DND-41 (cell line): ENCODE data around the gene OSBPL3.

Experiments used
- ATAC-seq: fragments of 200-7000 bp; cut with Tn5 transposase; 3 replicates; pipeline ENCODE4 v1.9.1; 2021; ENCODE audit warnings: low read depth; ENCODE audit not compliant: insufficient read depth
- DNase-seq: peaks from one replicate; pipeline ENCODE4 v3.0.0-alpha.2; 2020
- H2AFZ ChIP-seq: 2 replicates; pipeline ENCODE4 v1.6.0; 2012; ENCODE audit warnings: low read depth, low read length
- H3K27ac ChIP-seq: 2 replicates; pipeline ENCODE4 v1.5.1; 2012; ENCODE audit warnings: low read length, inconsistent platforms
- H3K27me3 ChIP-seq: fragments of 200-600 bp; sonication (generic); 2 replicates; pipeline ENCODE4 v1.6.0; 2012; ENCODE audit warnings: low read length, mild to moderate bottlenecking, inconsistent platforms; ENCODE audit not compliant: insufficient read depth, poor library complexity
- H3K36me3 ChIP-seq: 2 replicates; pipeline ENCODE4 v1.5.1; 2012; ENCODE audit warnings: low read length, inconsistent platforms; ENCODE audit not compliant: insufficient read depth
- H3K4me1 ChIP-seq: 2 replicates; pipeline ENCODE4 v1.5.1; 2012; ENCODE audit warnings: mild to moderate bottlenecking, low read length; ENCODE audit not compliant: insufficient read depth
- H3K4me2 ChIP-seq: 2 replicates; pipeline ENCODE4 v1.6.0; 2012; ENCODE audit warnings: mild to moderate bottlenecking, moderate library complexity, low read length, inconsistent platforms; ENCODE audit not compliant: insufficient read depth
- H3K4me3 ChIP-seq, 2 experiments: fragments of 200-600 bp in 1 of 2; shearing (Covaris generic) in 1 of 2; 2 replicates each; pipeline ENCODE4 v1.5.1; 2012 to 2016; ENCODE audit warnings: inconsistent platforms in 2 of 2, low read length in 2 of 2, mild to moderate bottlenecking in 2 of 2, low read depth in 1 of 2, moderate library complexity in 1 of 2
- H3K79me2 ChIP-seq: 2 replicates; pipeline ENCODE4 v1.6.0; 2012; ENCODE audit warnings: low read length, inconsistent platforms; ENCODE audit not compliant: insufficient read depth
- H3K9ac ChIP-seq: 2 replicates; pipeline ENCODE4 v1.6.0; 2012; ENCODE audit warnings: low read depth, mild to moderate bottlenecking, inconsistent platforms, low read length, moderate library complexity
- H3K9me3 ChIP-seq: 2 replicates; pipeline ENCODE4 v1.5.1; 2012; ENCODE audit warnings: low read length, moderate library complexity, mild to moderate bottlenecking, inconsistent platforms; ENCODE audit not compliant: insufficient read depth, severe bottlenecking
- H4K20me1 ChIP-seq: 2 replicates; pipeline ENCODE4 v1.6.0; 2012; ENCODE audit warnings: low read length; ENCODE audit not compliant: insufficient read depth
- EZH2 ChIP-seq: IDR thresholded peaks from 3 replicates; pipeline ENCODE4 v1.6.1; 2012; ENCODE audit warnings: borderline replicate concordance, low read depth, mild to moderate bottlenecking, moderate library complexity, low read length, inconsistent platforms; ENCODE audit not compliant: severe bottlenecking
- TF ChIP-seq, protein P1 (sequence below): IDR thresholded peaks from 2 replicates; pipeline ENCODE4 v1.5.1; 2012; ENCODE audit warnings: borderline replicate concordance, low read length, moderate library complexity, mild to moderate bottlenecking; ENCODE audit not compliant: poor library complexity, severe bottlenecking; ENCODE audit errors: extremely low read depth

OSBPL3 gene

DNA sequence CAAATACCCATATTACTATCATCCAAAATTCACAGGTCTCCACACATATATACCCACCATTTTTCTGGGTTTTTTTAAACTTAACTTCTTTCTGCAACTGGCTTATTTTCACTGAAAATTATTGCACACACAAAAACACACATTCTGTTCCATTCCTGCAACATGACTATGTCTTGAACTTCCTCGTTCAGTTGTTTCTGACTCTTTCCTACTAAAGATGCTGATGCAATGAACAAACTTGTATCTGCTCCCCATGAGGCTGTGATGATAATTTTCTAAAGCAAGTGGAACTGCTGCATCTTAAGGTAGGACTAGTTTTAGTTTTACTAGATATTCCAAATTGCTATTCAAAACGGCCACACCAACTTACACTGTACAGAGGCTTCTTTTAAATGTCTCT lies 77.7 kb downstream of the OSBPL3 start:
- H3K9ac ChIP-seq = no peak overlapping the region
- H3K4me1 ChIP-seq = peaks cover 18% of the 10 kb centered on the region
- H3K9me3 ChIP-seq = no peaks in the 10 kb centered on the region
- ATAC-seq = no peak
- no peaks in the 10 kb centered on the region for H3K36me3 ChIP-seq
- TF ChIP-seq, protein P1, sequence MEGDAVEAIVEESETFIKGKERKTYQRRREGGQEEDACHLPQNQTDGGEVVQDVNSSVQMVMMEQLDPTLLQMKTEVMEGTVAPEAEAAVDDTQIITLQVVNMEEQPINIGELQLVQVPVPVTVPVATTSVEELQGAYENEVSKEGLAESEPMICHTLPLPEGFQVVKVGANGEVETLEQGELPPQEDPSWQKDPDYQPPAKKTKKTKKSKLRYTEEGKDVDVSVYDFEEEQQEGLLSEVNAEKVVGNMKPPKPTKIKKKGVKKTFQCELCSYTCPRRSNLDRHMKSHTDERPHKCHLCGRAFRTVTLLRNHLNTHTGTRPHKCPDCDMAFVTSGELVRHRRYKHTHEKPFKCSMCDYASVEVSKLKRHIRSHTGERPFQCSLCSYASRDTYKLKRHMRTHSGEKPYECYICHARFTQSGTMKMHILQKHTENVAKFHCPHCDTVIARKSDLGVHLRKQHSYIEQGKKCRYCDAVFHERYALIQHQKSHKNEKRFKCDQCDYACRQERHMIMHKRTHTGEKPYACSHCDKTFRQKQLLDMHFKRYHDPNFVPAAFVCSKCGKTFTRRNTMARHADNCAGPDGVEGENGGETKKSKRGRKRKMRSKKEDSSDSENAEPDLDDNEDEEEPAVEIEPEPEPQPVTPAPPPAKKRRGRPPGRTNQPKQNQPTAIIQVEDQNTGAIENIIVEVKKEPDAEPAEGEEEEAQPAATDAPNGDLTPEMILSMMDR = no peak
- no peak for TF ChIP-seq EZH2
- no peak overlapping the region for H3K4me2 ChIP-seq
- no peaks in the 10 kb centered on the region; the same call in 1 of the 2 replicates for H4K20me1 ChIP-seq
- H3K27me3 ChIP-seq = no peaks in the 10 kb centered on the region
- no peak for DNase-seq
- H3K79me2 ChIP-seq = peaks cover 42% of the 10 kb centered on the region
- no peak overlapping the region for H3K27ac ChIP-seq
- no peak overlapping the region for H2AFZ ChIP-seq
- no peak overlapping the region for H3K4me3 ChIP-seq

DNA sequence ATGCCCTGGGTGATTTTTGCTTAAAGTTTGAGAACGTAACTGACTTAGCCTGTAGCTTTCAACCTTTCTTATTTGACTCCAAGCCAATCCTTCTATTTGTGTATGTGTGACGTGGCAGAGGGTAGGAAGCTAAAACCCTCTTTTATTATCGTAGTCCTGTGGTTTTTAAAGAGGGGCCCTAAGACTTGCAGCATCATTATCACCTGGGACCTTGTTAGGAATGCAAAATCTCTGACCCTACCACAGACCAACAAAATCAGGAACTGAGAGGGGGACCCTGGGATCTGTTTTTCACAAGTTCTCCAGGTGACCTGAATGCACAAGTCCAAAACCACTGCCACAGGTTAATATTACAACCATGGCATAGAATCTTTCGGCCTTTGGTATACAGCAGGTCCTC lies 80.1 kb downstream of the OSBPL3 start:
- Histone ChIP-seq H4K20me1 (peaks cover 13% of the 10 kb centered on the region; the same call in 1 of the 2 replicates), H3K79me2 (peaks cover 46% of the 10 kb centered on the region), H3K4me1 (peaks cover 24% of the 10 kb centered on the region), H3K27ac (no peak overlapping the region), H3K4me3 (no peak overlapping the region), H2AFZ (no peak overlapping the region), H3K27me3 (no peaks in the 10 kb centered on the region), H3K4me2 (no peak overlapping the region), H3K9ac (no peak overlapping the region), H3K9me3 (no peaks in the 10 kb centered on the region), H3K36me3 (no peaks in the 10 kb centered on the region)
- TF ChIP-seq, protein P1 = no peak
- no peak for TF ChIP-seq EZH2
- DNase-seq (no peak), ATAC-seq (no peak)

DNA sequence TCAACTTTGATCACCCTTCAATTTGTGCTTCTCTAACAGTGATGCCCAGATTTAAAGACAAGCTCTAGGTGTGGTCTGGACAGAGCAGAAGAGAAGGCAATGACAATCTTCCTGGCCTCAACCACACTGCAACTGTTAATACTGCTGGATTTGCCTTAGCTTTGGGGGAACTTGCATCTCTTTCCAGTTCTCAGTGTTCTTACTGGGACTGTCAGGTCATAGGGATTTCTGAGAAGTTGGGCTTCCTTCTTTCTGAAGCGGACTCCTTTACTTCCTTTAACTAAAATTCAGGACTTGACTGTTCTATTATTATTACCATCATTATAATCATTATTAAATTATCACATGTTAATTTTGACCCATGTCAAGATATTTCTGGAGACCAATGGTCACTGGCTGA lies 80.8 kb downstream of the OSBPL3 start:
- Histone ChIP-seq H3K9ac (no peak overlapping the region), H3K79me2 (peaks cover 52% of the 10 kb centered on the region), H3K27ac (no peak overlapping the region), H4K20me1 (peaks cover 18% of the 10 kb centered on the region; the same call in 1 of the 2 replicates), H3K4me1 (peaks cover 23% of the 10 kb centered on the region), H3K9me3 (no peaks in the 10 kb centered on the region), H3K36me3 (no peaks in the 10 kb centered on the region), H3K27me3 (no peaks in the 10 kb centered on the region), H2AFZ (no peak overlapping the region), H3K4me2 (no peak overlapping the region), H3K4me3 (no peak overlapping the region)
- TF ChIP-seq, protein P1 = no peak
- TF ChIP-seq EZH2 = no peak
- ATAC-seq (no peak), DNase-seq (no peak)

DNA sequence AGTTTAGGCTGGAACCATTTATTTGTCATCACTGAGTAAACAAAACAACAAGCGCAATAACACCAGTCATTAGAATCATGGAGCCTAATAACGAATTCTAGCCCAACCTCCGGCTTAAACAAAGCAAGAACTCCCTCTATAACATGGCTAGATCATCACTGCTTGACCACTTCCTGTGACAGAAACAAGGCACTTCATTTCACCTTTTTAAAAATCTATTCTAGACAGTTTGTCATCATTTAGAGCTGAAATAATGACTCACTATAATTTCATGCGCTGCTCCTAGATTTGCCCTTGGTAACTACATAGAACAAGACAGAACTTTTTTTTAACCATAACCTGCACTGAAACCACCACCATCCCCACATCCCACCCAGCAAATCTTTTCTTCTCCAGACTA lies 81.3 kb downstream of the OSBPL3 start:
- Histone ChIP-seq H3K4me2 (no peak overlapping the region), H3K36me3 (no peaks in the 10 kb centered on the region), H3K4me1 (peaks cover 20% of the 10 kb centered on the region), H4K20me1 (peaks cover 18% of the 10 kb centered on the region; the same call in 1 of the 2 replicates), H3K79me2 (peaks cover 56% of the 10 kb centered on the region), H3K27ac (no peak overlapping the region), H3K4me3 (no peak overlapping the region), H3K9ac (no peak overlapping the region), H3K9me3 (no peaks in the 10 kb centered on the region), H3K27me3 (no peaks in the 10 kb centered on the region), H2AFZ (no peak overlapping the region)
- no peak for TF ChIP-seq EZH2
- TF ChIP-seq, protein P1 = no peak
- no peak for ATAC-seq
- no peak for DNase-seq
